Measurements from ENCODE around the gene LRMDA.

- no peak for TF ChIP-seq CTCF (IDR thresholded peaks at IDR 0.05)
- TF ChIP-seq POLR2A (IDR thresholded peaks at IDR 0.05), result no peak
- TF ChIP-seq POLR2AphosphoS5 (IDR thresholded peaks at IDR 0.05), result no peak
- no peak for TF ChIP-seq EP300 (IDR thresholded peaks at IDR 0.05)
Observed at GRCh38 chr10:76581506-76582256, 1150.3 kb downstream of the LRMDA start.
